ENCODE results near the gene MAN2B1.

GRCh38 chr19:12695514-12695913 is 29.0 kb upstream of the MAN2B1 start:
- no peak for TF ChIP-seq CTCF (IDR thresholded peaks at IDR 0.05)
- TF ChIP-seq POLR2A (IDR thresholded peaks at IDR 0.05): no peak
- no peak for TF ChIP-seq EP300 (IDR thresholded peaks at IDR 0.05)
